Measurements from ENCODE around the gene SAMD4A. TPM values are rescaled to one million over a fixed set of nuclear protein-coding genes. Genes with fewer than 3 reads are reported as not detected.
"Not testable (repeated sequence)": the region's sequence is repeated elsewhere in the genome, so short reads cannot be mapped to it uniquely, and the experiment has no call there.

SAMD4A gene
- polyA plus RNA-seq, 3 donors = 3.2 to 8.6 (median 4.2) TPM

DNA sequence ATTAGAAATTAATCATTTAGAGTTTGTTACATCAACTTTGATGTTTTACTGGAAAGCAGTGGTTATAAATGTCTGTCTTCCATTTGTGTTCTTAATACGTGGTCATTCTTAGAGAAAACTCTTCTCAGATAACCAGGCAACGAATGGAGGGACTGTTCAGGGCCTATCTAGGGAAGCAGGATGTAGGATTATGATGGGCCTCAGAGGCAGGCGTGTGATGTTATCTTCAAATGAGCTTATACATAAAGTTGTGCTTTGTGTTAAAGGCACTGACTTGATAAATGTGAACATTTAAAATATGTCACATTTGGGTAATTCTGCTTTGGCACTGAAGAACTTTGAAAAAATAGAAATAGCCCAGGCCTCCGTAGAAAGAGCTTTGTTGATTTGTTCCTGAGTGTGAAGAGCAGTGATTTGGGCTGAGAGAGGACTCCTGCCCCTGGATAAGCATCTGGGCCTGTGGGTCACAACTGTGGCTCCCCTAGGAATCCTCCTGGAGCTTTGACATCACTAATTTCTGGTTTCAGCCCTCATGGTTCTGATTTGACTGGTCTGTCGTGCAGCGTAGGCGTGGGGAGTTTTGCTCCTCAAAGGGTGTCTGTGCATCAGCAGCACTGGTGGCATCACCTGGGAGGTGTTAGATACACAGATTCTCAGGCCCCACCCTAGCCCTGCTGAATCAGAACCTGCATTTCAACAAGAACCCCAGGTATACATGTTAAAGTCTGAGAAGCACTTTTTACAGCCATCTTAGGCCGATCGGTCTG, 55.4 kb downstream of the SAMD4A start:
- Histone ChIP-seq H3K4me1 (ENCODE audit: control insufficient read depth in 1 of 2, insufficient read depth in 2 of 2, low read length in 2 of 2) (peaks cover 12 to 23% of the 10 kb centered on the region in 2 donors), H3K27me3 (ENCODE audit: control insufficient read depth in 2 of 2, insufficient read depth in 2 of 2, low read length in 2 of 2) (no peaks in the 10 kb centered on the region), H3K4me3 (replicated peaks in 1 of 3; ENCODE audit: low read depth in 2 of 3, low read length in 3 of 3) (no peak overlapping the region), H3K27ac (ENCODE audit: low read depth in 1 of 2, low read length in 2 of 2) (no peak overlapping the region), H2AFZ (ENCODE audit: insufficient read depth, low read depth, low read length, poor library complexity, severe bottlenecking) (no peak overlapping the region), H3K4me2 (replicated peaks; ENCODE audit: extremely low read depth, low read length, poor library complexity, severe bottlenecking) (no peak overlapping the region), H3K79me2 (ENCODE audit: insufficient read depth, low read length) (no peaks in the 10 kb centered on the region), H3K36me3 (replicated peaks in 1 of 2; ENCODE audit: control insufficient read depth in 1 of 2, insufficient read depth in 2 of 2, low read length in 2 of 2) (no peaks in the 10 kb centered on the region), H4K20me1 (ENCODE audit: insufficient read depth, low read length) (no peaks in the 10 kb centered on the region), H3K9me3 (replicated peaks in 1 of 2; ENCODE audit: control insufficient read depth in 1 of 2, insufficient read depth in 1 of 2, low read length in 2 of 2) (no peaks in the 10 kb centered on the region), H3K9ac (ENCODE audit: insufficient read depth, low read length, poor library complexity, severe bottlenecking) (no peak overlapping the region)
- no peak overlapping the region for H3K4me3 Mint-ChIP-seq
- peaks cover 0 to 5% (median 0%) of the 10 kb centered on the region in 3 donors for H3K27me3 Mint-ChIP-seq (ENCODE audit: low read depth in 3 of 3)
- DNase-seq = no peak
- TF ChIP-seq, protein P1, sequence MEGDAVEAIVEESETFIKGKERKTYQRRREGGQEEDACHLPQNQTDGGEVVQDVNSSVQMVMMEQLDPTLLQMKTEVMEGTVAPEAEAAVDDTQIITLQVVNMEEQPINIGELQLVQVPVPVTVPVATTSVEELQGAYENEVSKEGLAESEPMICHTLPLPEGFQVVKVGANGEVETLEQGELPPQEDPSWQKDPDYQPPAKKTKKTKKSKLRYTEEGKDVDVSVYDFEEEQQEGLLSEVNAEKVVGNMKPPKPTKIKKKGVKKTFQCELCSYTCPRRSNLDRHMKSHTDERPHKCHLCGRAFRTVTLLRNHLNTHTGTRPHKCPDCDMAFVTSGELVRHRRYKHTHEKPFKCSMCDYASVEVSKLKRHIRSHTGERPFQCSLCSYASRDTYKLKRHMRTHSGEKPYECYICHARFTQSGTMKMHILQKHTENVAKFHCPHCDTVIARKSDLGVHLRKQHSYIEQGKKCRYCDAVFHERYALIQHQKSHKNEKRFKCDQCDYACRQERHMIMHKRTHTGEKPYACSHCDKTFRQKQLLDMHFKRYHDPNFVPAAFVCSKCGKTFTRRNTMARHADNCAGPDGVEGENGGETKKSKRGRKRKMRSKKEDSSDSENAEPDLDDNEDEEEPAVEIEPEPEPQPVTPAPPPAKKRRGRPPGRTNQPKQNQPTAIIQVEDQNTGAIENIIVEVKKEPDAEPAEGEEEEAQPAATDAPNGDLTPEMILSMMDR (IDR thresholded peaks at IDR 0.05) = no peak
- WGBS (ENCODE audit: insufficient coverage) = 100% methylated on average over 2 of the region's 9 CpGs
- intact Hi-C loops (cut with micrococcal nuclease) = no loop called here
- no peak overlapping the region for H3K27ac Mint-ChIP-seq
- peaks cover 0 to 4% (median 0%) of the 10 kb centered on the region in 7 donors for H3K9me3 Mint-ChIP-seq
- peaks cover 24% of the 10 kb centered on the region for H3K4me1 Mint-ChIP-seq
- no peaks in the 10 kb centered on the region for H3K36me3 Mint-ChIP-seq

DNA sequence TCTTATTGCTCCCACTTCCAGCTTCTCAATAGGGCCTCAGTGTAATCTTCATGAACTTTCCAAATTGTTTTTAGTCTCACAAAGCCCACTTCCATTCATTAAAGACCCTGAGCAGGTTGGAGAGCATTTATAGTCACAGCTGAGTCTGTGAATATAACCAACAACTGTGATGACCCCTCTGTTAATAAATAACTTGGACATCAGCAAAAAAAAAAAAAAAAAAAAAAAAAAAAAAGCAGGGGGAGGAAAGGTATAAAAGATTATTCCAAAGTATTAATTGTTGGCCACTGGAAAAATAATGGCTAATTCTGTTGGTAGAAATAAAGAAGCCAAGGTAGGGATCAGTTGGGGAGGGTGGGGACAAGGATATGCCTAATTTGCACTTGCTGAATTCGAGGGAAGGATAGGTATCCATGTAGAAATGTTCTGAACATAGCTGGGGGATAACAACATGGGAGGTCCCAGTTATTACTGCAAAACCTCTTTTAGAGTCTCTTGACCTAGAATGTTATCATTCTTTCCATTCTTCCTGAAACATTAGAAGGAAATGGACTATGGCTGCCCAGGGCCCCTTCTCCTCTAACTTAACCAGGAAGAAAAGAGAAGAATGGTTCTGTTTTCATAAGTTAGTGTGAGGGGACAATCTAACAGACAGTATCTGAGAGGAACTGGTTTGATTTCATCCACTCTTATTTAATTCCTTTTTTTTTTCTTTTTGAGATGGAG, 56.5 kb downstream of the SAMD4A start:
- H3K4me1 Mint-ChIP-seq = peaks cover 33% of the 10 kb centered on the region
- H3K4me2 ChIP-seq (replicated peaks; ENCODE audit: extremely low read depth, low read length, poor library complexity, severe bottlenecking) = no peak overlapping the region
- H3K9ac ChIP-seq (ENCODE audit: insufficient read depth, low read length, poor library complexity, severe bottlenecking) = no peak overlapping the region
- no peaks in the 10 kb centered on the region for H3K79me2 ChIP-seq (ENCODE audit: insufficient read depth, low read length)
- H3K36me3 ChIP-seq (replicated peaks in 1 of 2; ENCODE audit: control insufficient read depth in 1 of 2, insufficient read depth in 2 of 2, low read length in 2 of 2) = no peaks in the 10 kb centered on the region
- H3K9me3 ChIP-seq (replicated peaks in 1 of 2; ENCODE audit: control insufficient read depth in 1 of 2, insufficient read depth in 1 of 2, low read length in 2 of 2) = no peaks in the 10 kb centered on the region
- H3K27ac Mint-ChIP-seq = no peak overlapping the region
- H3K4me3 ChIP-seq (replicated peaks in 1 of 3; ENCODE audit: low read depth in 2 of 3, low read length in 3 of 3) = no peak overlapping the region
- H3K27me3 ChIP-seq (ENCODE audit: control insufficient read depth in 2 of 2, insufficient read depth in 2 of 2, low read length in 2 of 2) = no peaks in the 10 kb centered on the region
- no peak overlapping the region for H2AFZ ChIP-seq (ENCODE audit: insufficient read depth, low read depth, low read length, poor library complexity, severe bottlenecking)
- DNase-seq = no peak
- H3K27ac ChIP-seq (ENCODE audit: low read depth in 1 of 2, low read length in 2 of 2) = no peak overlapping the region
- H3K9me3 Mint-ChIP-seq = peaks cover 0 to 4% (median 0%) of the 10 kb centered on the region in 7 donors
- peaks cover 0 to 5% (median 0%) of the 10 kb centered on the region in 3 donors for H3K27me3 Mint-ChIP-seq (ENCODE audit: low read depth in 3 of 3)
- intact Hi-C loops (cut with micrococcal nuclease) = no loop called here
- 100% methylated on average over 1 of the region's 1 CpG for WGBS (ENCODE audit: insufficient coverage)
- H3K4me1 ChIP-seq (ENCODE audit: control insufficient read depth in 1 of 2, insufficient read depth in 2 of 2, low read length in 2 of 2) = peaks cover 23 to 34% of the 10 kb centered on the region in 2 donors
- H4K20me1 ChIP-seq (ENCODE audit: insufficient read depth, low read length) = no peaks in the 10 kb centered on the region
- no peak overlapping the region for H3K4me3 Mint-ChIP-seq
- no peaks in the 10 kb centered on the region for H3K36me3 Mint-ChIP-seq
- TF ChIP-seq, protein P1 (IDR thresholded peaks at IDR 0.05) = no peak

DNA sequence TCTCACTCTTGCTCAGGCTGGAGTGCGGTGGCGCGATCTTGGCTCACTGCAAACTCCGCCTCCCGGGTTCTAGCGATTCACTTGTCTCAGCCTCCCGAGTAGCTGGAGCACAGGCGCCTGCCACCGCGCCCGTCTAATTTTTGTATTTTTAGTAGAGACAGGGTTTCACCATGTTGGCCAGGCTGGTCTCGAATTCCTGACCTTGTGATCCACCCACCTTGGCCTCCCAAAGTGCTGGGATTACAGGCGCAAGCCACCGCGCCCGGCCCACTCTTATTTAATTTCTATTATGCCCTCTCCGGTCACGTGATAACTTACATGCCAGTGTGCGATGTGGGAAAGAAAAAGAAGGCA, 57.1 kb downstream of the SAMD4A start:
- DNase-seq; H3K27me3 Mint-ChIP-seq (ENCODE audit: low read depth in 3 of 3); H2AFZ ChIP-seq (ENCODE audit: insufficient read depth, low read depth, low read length, poor library complexity, severe bottlenecking); H3K9me3 Mint-ChIP-seq; H3K36me3 Mint-ChIP-seq; H3K4me2 ChIP-seq (replicated peaks; ENCODE audit: extremely low read depth, low read length, poor library complexity, severe bottlenecking); H3K27me3 ChIP-seq (ENCODE audit: control insufficient read depth in 2 of 2, insufficient read depth in 2 of 2, low read length in 2 of 2); H3K4me3 ChIP-seq (replicated peaks in 1 of 3; ENCODE audit: low read depth in 2 of 3, low read length in 3 of 3); H3K27ac Mint-ChIP-seq; H3K36me3 ChIP-seq (replicated peaks in 1 of 2; ENCODE audit: control insufficient read depth in 1 of 2, insufficient read depth in 2 of 2, low read length in 2 of 2); H3K4me3 Mint-ChIP-seq; intact Hi-C loops (cut with micrococcal nuclease); H3K27ac ChIP-seq (ENCODE audit: low read depth in 1 of 2, low read length in 2 of 2); H3K79me2 ChIP-seq (ENCODE audit: insufficient read depth, low read length); H4K20me1 ChIP-seq (ENCODE audit: insufficient read depth, low read length); H3K9ac ChIP-seq (ENCODE audit: insufficient read depth, low read length, poor library complexity, severe bottlenecking); H3K9me3 ChIP-seq (replicated peaks in 1 of 2; ENCODE audit: control insufficient read depth in 1 of 2, insufficient read depth in 1 of 2, low read length in 2 of 2): not testable (repeated sequence)
- peaks cover 26 to 38% of the 10 kb centered on the region in 2 donors for H3K4me1 ChIP-seq (ENCODE audit: control insufficient read depth in 1 of 2, insufficient read depth in 2 of 2, low read length in 2 of 2)
- no CpG with 5 or more reads among the region's 19 CpGs for WGBS (ENCODE audit: insufficient coverage)
- peaks cover 38% of the 10 kb centered on the region for H3K4me1 Mint-ChIP-seq
